HUES48 (cell line): ENCODE results near the gene LIX1L.

Experiments
- H3K27ac ChIP-seq: one replicate; pipeline ENCODE4 v1.7.0; 2013; ENCODE audit warnings: low read depth, low read length, inconsistent platforms
- H3K27me3 ChIP-seq: 2 replicates; pipeline ENCODE4 v1.6.1; 2013; ENCODE audit warnings: mild to moderate bottlenecking, low read length; ENCODE audit not compliant: control insufficient read depth, insufficient read depth
- H3K36me3 ChIP-seq: 2 replicates; pipeline ENCODE4 v1.6.1; 2013; ENCODE audit warnings: low read length; ENCODE audit not compliant: control insufficient read depth, insufficient read depth
- H3K4me1 ChIP-seq: 2 replicates; pipeline ENCODE4 v1.6.1; 2013; ENCODE audit warnings: mild to moderate bottlenecking, low read length; ENCODE audit not compliant: control insufficient read depth, insufficient read depth
- H3K4me3 ChIP-seq: 2 replicates; pipeline ENCODE4 v1.5.1; 2013; ENCODE audit warnings: mild to moderate bottlenecking, low read depth, low read length
- H3K9ac ChIP-seq: 2 replicates; pipeline ENCODE4 v1.6.1; 2013; ENCODE audit warnings: mild to moderate bottlenecking, low read depth, low read length, moderate library complexity
- H3K9me3 ChIP-seq: 2 replicates; pipeline ENCODE4 v1.6.1; 2013; ENCODE audit warnings: low read length; ENCODE audit not compliant: control insufficient read depth, insufficient read depth

The LIX1L gene

DNA sequence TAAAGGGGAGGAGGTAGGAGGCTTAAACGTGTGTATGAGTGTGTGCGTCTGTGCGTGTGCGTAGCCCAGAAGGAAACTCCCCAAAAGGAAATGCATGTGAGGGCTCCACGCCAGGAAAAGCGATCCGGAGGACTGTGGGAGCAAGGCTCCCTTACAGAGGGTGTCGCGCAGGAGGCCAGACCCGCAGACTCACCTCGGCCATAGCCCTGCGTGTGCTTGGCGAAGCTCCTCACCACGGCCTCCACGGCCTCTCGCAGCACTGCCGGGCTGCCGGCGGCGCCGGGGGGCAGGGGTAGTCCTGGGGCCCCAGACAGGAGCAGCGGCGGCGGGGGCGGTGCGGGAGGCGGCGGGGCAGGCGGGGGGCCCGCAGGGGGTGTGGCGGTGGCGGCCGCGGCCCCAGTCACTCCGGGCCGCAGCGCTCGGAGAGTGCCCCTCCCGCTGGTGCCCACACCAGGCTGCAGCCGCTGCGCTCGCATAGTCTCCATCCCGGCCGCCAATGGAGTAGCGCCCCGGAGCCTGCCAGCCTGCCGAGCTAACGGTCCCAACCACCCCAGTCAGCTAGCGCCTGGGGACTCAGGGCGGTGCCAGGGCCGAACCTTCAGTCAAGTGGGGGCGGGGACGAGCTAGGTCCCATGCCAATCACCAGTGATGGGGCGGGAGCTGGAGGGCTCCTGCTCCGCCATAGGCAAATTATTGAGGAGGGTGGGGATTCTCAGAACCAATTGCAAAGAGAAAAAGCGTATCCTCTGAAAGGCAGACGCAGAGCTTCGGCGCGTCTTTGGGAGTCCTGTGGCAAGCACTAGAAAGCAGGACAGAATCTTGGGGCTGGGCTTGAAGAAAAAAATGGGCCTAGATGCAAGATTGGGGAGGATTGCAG is at the start of gene LIX1L:
TSS of gene LIX1L (minus strand) at position 575 of the 877 bp plus-strand sequence. CDS start at position 485, 90 bp downstream.
- Histone ChIP-seq H3K27ac (no peak within 1 kb of the TSS), H3K9me3 (no peaks in the 10 kb centered on the region), H3K4me3 (peak within 1 kb of the TSS; percentile 72), H3K9ac (no peak within 1 kb of the TSS), H3K27me3 (peaks cover 77% of the 10 kb centered on the region), H3K4me1 (peaks cover 14% of the 10 kb centered on the region), H3K36me3 (no peaks in the 10 kb centered on the region)

DNA sequence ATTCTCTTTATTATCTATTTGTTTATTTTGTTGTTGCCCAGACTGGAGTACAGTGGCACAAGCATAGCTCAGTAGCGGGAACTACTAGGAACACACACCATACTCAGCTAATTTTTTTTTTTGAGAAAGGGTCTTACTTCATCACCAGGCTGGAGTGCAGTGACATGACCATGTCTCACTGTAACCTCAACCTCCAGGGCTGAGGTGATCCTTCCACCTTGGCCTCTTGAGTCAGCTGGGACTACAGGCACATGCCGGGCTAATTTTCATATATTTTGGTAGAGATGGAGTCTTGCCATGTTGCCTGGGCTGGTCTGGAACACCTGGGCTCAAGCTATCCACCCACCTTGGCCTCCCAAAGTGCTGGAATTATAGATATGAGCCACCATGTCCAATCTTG is 43.9 kb upstream of the LIX1L start:
- Histone ChIP-seq H3K36me3 (no peaks in the 10 kb centered on the region), H3K4me3 (no peak overlapping the region), H3K4me1 (peaks cover 19% of the 10 kb centered on the region), H3K27me3 (no peaks in the 10 kb centered on the region), H3K27ac (no peak overlapping the region), H3K9ac (no peak overlapping the region), H3K9me3 (no peaks in the 10 kb centered on the region)

DNA sequence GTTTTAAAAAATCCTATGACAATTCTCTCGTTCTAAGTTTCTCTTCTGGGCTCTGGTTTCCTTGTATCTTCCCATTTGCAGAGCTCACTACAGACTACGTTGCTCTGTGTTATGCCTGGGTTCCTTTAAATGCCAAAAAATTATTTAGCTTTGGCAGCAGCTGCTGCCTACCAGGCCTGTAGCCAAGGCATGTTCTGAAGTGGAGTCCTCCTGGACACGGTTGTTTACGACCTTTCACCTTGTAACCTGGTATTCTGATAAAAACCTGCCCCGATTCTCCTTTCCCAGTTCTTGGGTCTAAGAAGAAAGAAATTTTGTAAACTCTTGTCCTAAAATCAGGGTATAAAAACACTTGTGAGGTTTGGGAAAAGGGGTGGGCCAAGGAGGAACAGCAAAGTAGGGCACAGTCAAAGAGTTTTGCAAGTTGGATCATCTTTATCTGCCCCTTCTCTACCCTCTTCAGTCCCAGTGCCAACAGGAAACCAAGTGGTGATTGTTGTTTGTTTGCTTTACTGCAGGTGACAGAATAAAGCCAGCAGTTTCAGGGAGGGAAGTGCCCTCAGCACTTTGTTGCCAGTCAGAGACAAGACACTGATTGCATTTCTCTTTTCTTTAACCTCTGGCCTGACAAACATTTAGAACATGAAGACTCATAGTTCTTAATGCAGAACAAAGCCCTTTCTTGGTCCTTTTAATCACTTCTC is 41.7 kb upstream of the LIX1L start:
- peaks cover 9% of the 10 kb centered on the region for H3K36me3 ChIP-seq
- H3K4me1 ChIP-seq, result peaks cover 24% of the 10 kb centered on the region
- no peaks in the 10 kb centered on the region for H3K9me3 ChIP-seq
- H3K27ac ChIP-seq, result peak overlapping the region; percentile 9
- H3K27me3 ChIP-seq, result no peaks in the 10 kb centered on the region
- no peak overlapping the region for H3K9ac ChIP-seq
- no peak overlapping the region for H3K4me3 ChIP-seq

DNA sequence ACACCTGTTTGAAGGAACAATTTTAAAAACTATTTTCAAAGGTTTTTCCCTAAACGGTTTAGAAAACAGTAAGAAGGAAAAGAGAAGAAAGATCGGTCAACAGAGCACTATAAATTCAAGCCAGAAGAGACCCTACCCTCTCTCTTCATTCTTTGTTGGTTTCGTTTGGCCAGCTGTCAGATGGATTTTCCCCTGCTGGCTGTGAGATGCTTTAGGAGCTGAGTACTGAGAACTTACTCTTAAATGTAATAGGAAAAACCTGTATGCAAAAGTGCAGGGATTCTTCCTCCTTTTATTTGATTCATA is 39.9 kb upstream of the LIX1L start:
- Histone ChIP-seq H3K27ac (no peak overlapping the region), H3K27me3 (no peaks in the 10 kb centered on the region), H3K4me1 (peaks cover 27% of the 10 kb centered on the region), H3K9ac (no peak overlapping the region), H3K36me3 (peaks cover 27% of the 10 kb centered on the region), H3K9me3 (no peaks in the 10 kb centered on the region), H3K4me3 (peak overlapping the region; percentile 89; the same call in 1 of the 2 replicates)

DNA sequence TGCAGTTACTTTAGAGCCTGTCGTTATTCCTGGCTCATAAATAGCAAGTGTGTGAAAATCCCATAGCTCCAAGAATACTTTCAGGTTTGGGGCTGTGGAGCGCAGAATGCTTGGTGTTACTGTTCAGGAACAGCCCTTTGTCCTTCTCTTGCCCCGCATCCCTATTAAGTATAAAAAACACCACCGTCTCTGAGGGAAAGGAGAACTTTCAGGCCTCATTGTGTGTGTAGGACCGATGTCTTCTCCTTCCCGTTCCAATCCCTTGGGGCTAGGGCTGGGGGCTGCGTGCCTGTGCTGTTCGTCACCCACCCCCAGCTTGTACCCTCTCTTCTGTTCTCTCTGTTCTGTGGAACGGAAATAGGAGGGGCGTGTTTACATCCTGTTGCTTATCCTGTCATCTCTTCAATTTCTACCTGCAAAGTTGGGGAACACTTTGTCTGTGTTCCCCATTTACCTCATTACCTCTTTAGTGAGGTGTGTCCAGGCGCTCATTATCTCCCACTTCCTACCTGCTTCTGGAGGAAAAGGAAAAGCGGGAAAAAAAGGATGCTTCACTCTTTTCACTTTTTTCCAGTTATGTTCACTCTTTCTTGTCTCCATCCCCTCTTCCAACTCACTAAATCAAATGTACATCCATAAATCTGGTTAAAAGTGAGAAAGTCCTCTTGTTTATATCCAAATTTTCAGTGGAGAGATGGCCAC is 39.4 kb upstream of the LIX1L start:
- Histone ChIP-seq H3K4me3 (peak overlapping the region; percentile 89), H3K27ac (peak overlapping the region; percentile 23), H3K9ac (peak overlapping the region; percentile 36; the same call in 1 of the 2 replicates), H3K36me3 (peaks cover 32% of the 10 kb centered on the region), H3K9me3 (no peaks in the 10 kb centered on the region), H3K4me1 (peaks cover 27% of the 10 kb centered on the region), H3K27me3 (no peaks in the 10 kb centered on the region)

DNA sequence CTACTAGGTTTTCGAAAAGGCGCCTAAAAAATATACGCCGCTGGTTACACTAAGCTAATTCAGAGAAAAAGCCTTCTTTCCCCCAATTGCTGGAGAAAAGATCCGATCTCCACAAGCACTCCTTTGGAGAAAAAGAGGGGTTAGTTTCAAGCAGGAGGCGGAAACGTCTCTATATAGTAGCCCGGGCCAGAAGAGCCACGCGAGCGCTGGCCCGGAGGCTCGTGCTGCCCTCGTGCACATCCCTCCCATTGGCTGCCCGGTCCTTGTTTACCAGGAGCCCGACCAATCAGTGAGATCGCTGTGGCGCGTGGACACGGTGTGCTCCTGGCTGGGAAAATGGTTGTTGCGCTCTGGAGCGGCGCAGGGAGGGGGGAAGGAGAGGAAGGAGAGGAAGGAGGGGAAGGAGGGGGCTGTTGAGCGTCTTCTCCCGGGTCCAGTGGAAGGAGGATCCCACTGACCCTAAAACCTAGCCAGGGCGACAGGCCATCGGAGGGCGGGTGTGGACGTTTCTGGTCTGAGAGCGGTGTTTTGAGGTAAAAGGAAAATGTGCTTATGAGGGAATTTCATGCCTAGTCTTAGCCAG is 38.7 kb upstream of the LIX1L start, which contains the start of gene TXNIP:
TSS of gene TXNIP (minus strand) at position 147 of the 583 bp plus-strand sequence. CDS start 313 bp downstream, outside the sequence.
- H3K36me3 ChIP-seq, result peaks cover 33% of the 10 kb centered on the region
- H3K4me1 ChIP-seq, result peaks cover 27% of the 10 kb centered on the region
- H3K9me3 ChIP-seq, result no peaks in the 10 kb centered on the region
- peak within 1 kb of the TSS; percentile 23 for H3K27ac ChIP-seq
- no peaks in the 10 kb centered on the region for H3K27me3 ChIP-seq
- peak within 1 kb of the TSS; percentile 86 for H3K9ac ChIP-seq
- H3K4me3 ChIP-seq, result peak within 1 kb of the TSS; percentile 89

DNA sequence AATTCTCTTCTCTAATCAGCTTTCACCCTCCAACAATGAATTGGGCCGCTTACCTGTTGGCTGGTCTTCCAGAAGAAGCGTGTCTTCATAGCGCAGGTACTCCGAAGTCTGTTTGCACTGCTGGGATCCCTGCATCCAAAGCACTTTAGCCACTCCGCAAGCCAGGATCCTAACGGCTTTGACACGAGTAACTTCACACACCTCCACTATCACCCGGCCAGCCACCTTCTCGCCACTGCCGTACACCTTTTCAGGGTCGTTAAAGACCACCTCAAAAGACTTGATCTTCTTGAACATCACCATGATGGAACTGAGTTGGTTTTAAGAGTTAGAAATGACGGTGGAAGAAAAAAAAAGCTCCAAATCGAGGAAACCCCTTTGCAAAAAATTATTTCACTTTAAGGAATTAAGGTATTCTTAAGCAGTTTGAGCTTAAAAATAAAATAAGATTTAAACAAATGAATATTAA is 38.2 kb upstream of the LIX1L start:
- Histone ChIP-seq H3K27me3 (no peaks in the 10 kb centered on the region), H3K9me3 (no peaks in the 10 kb centered on the region), H3K4me3 (peak overlapping the region; percentile 89), H3K9ac (peak overlapping the region; percentile 86), H3K4me1 (peaks cover 27% of the 10 kb centered on the region), H3K36me3 (peaks cover 33% of the 10 kb centered on the region), H3K27ac (peak overlapping the region; percentile 6)

DNA sequence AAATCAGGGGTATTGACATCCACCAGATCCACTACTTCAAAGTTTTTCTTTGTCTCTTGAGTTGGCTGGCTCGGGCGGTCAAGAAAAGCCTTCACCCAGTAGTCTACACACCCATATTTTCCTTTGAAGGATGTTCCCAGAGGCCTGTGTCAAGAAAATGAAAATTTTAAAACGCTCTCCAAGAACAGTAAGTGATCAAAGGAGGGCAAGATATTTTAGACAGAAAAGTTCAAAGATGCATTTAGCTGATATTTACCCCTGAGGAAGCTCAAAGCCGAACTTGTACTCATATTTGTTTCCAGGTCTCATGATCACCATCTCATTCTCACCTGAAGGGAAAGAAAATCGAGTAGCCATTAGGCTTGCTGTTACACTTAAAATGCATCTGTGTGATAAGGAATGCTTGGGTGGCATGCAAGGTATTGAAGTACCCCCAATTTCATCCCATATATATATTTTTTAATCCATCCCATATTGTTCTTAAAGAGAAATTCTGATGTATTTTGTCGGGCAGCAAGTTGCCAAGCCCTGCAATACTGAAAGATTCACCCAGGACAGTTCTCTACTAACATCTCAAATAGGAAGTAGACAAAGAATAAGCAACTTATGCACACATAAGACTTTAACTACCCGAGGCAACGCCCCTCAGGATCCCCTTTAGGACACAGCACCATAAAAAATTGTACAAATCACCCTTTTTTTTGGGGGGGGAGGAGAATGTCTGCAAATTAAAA is 37.5 kb upstream of the LIX1L start:
- H3K9me3 ChIP-seq, result no peaks in the 10 kb centered on the region
- peaks cover 27% of the 10 kb centered on the region for H3K4me1 ChIP-seq
- no peaks in the 10 kb centered on the region for H3K27me3 ChIP-seq
- peaks cover 33% of the 10 kb centered on the region for H3K36me3 ChIP-seq
- peak overlapping the region; percentile 86 for H3K9ac ChIP-seq
- no peak overlapping the region for H3K27ac ChIP-seq
- peak overlapping the region; percentile 89 for H3K4me3 ChIP-seq

DNA sequence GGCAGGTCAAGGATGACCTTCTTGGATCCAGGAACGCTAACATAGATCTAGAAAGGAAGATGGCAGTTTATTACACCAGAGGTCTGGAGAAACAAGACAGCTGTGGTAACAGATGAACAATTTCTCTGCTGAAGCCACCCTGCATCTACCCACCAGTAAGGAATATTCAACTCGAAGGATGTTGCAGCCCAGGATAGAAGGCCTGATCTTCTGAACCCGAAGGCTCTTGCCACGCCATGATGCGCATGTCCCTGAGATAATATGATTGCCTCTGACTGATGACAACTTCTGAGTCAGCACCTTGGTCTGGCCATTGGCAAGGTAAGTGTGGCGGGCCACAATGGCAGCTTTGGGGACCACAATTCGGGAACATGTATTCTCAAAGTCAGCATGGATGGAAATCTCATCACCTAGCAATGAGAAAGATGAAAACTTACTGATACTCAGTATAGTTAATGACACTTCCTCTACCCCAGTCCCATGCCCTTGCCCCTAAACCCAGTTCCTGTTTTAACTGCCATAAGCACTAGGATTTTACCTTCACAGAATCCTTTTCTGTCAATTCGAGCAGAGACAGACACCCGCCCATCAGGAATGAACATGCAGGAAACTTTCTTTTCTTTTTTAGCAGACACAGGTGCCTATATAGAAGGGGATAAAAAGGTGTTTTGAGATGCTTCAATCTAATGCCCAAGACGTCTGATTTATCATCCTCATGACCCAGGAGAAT is 36.7 kb upstream of the LIX1L start:
- H3K27me3 ChIP-seq, result no peaks in the 10 kb centered on the region
- peak overlapping the region; percentile 89 for H3K4me3 ChIP-seq
- H3K9me3 ChIP-seq, result no peaks in the 10 kb centered on the region
- peaks cover 33% of the 10 kb centered on the region for H3K36me3 ChIP-seq
- no peak overlapping the region for H3K27ac ChIP-seq
- H3K9ac ChIP-seq, result no peak overlapping the region
- peaks cover 24% of the 10 kb centered on the region for H3K4me1 ChIP-seq
